NOMO-1 treated with DMSO at 0.1 percent for 48 hours (cell line): ENCODE measurements around the gene TYW1B.
"Not testable (repeated sequence)": the region's sequence is repeated elsewhere in the genome, so short reads cannot be mapped to it uniquely, and the experiment has no call there.

Experiments
- DNase-seq: peaks from one replicate; lab custom pipeline; 2025; ENCODE audit not compliant: unreplicated experiment; lab: John Stamatoyannopoulos, UW

Gene TYW1B

GRCh38 chr7:72705693-72706092 is 122.3 kb downstream of the TYW1B start:
- peak; percentile 56 for DNase-seq

- no peak for DNase-seq
Measured at GRCh38 chr7:72704894-72705293, 123.1 kb downstream of the TYW1B start.

GRCh38 chr7:72700548-72700947 is 127.5 kb downstream of the TYW1B start:
- not testable (repeated sequence) for DNase-seq

GRCh38 chr7:72697066-72697465 is 130.9 kb downstream of the TYW1B start:
- DNase-seq: not testable (repeated sequence)

GRCh38 chr7:72696643-72697042 is 131.4 kb downstream of the TYW1B start:
- not testable (repeated sequence) for DNase-seq

GRCh38 chr7:72695482-72695881 is 132.5 kb downstream of the TYW1B start:
- DNase-seq: not testable (repeated sequence)

- DNase-seq: not testable (repeated sequence)
Measured at GRCh38 chr7:72691442-72691841, 136.6 kb downstream of the TYW1B start.

- DNase-seq: not testable (repeated sequence)
Measured at GRCh38 chr7:72690177-72690576, 137.8 kb downstream of the TYW1B start.

GRCh38 chr7:72689344-72689743 is 138.7 kb downstream of the TYW1B start:
- not testable (repeated sequence) for DNase-seq

GRCh38 chr7:72681211-72681610 is 146.8 kb downstream of the TYW1B start:
- DNase-seq: not testable (repeated sequence)

GRCh38 chr7:72676880-72677279 is 151.1 kb downstream of the TYW1B start:
- DNase-seq: not testable (repeated sequence)

GRCh38 chr7:72676086-72676690 is 151.8 kb downstream of the TYW1B start:
- not testable (repeated sequence) for DNase-seq

GRCh38 chr7:72675686-72676085 is 152.3 kb downstream of the TYW1B start:
- DNase-seq: not testable (repeated sequence)

- DNase-seq: no peak
Measured at GRCh38 chr7:72674394-72674793, 153.6 kb downstream of the TYW1B start.

- not testable (repeated sequence) for DNase-seq
Measured at GRCh38 chr7:72670850-72671249, 157.2 kb downstream of the TYW1B start.

GRCh38 chr7:72668435-72668834 is 159.6 kb downstream of the TYW1B start:
- not testable (repeated sequence) for DNase-seq

- DNase-seq: not testable (repeated sequence)
Measured at GRCh38 chr7:72667049-72667448, 161.0 kb downstream of the TYW1B start.

GRCh38 chr7:72648574-72648973 is 179.4 kb downstream of the TYW1B start:
- not testable (repeated sequence) for DNase-seq

GRCh38 chr7:72643708-72644107 is 184.3 kb downstream of the TYW1B start:
- DNase-seq: not testable (repeated sequence)

- not testable (repeated sequence) for DNase-seq
Measured at GRCh38 chr7:72641485-72642248, 186.3 kb downstream of the TYW1B start.

GRCh38 chr7:72640740-72641139 is 187.3 kb downstream of the TYW1B start:
- DNase-seq: not testable (repeated sequence)

GRCh38 chr7:72635273-72635908 is 192.6 kb downstream of the TYW1B start:
- not testable (repeated sequence) for DNase-seq
